ENCODE data around the gene PSMB8. TPM values are rescaled to one million over a fixed set of nuclear protein-coding genes. Genes with fewer than 3 reads are reported as not detected.
A peak's percentile ranks its signal among the peaks of the same experiment; 100 is the strongest.

The PSMB8 gene
- total RNA-seq, 2 donors from 2014 or later: 9.9 to 24.1 TPM

DNA sequence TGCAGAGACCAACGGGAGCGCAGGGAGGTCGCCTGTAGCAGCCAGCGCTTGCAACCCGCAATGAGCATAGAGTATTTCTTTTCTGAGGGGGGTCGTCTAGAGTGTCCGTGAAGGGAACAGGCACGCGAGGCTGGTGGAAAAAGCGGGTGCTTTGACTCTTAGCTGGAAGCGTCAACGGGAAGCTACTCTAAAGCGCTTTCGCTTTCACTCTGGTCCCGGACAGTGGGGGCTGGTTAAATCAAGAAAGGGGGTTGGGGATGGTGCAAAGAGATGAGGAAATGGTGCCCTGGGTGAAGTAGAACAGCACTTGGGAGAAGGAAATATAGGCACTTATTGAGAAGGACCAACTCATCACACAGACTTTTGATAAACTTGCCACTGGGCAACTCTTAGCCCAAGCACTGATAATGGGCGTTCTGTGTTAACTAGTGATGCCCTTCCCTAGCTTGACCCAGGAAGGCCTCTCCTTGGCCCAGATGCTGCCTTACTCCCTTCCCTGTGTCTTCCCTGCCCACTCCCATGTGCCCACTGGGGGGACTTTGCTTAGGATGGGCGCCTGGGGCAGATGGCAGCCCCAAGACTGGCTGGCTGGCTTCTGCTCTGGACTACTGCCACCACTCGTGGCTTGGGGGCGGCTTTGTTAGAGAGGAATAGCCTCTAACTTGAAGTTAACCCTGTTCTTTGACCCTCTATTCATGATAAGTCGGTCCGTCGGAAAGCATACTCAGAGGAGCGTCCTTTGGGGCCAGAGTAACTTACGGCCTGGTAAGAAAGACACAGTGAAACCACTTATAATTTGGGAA lies 10.7 kb upstream of the PSMB8 start:
- DNase-seq (peak; percentile 29 to 59 (median 36)), ATAC-seq (no peak)
- no peak for TF ChIP-seq POLR2A (IDR thresholded peaks at IDR 0.05)
- TF ChIP-seq, protein P1, sequence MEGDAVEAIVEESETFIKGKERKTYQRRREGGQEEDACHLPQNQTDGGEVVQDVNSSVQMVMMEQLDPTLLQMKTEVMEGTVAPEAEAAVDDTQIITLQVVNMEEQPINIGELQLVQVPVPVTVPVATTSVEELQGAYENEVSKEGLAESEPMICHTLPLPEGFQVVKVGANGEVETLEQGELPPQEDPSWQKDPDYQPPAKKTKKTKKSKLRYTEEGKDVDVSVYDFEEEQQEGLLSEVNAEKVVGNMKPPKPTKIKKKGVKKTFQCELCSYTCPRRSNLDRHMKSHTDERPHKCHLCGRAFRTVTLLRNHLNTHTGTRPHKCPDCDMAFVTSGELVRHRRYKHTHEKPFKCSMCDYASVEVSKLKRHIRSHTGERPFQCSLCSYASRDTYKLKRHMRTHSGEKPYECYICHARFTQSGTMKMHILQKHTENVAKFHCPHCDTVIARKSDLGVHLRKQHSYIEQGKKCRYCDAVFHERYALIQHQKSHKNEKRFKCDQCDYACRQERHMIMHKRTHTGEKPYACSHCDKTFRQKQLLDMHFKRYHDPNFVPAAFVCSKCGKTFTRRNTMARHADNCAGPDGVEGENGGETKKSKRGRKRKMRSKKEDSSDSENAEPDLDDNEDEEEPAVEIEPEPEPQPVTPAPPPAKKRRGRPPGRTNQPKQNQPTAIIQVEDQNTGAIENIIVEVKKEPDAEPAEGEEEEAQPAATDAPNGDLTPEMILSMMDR (IDR thresholded peaks at IDR 0.05): no peak
- Histone ChIP-seq H3K4me3 (peak overlapping the region; percentile 74 to 81), H3K27me3 (no peaks in the 10 kb centered on the region), H3K4me1 (peaks cover 20% of the 10 kb centered on the region), H3K27ac (peak overlapping the region; percentile 95 to 98 (median 98)), H3K36me3 (replicated peaks in 1 of 2; ENCODE audit: insufficient read depth in 1 of 2, low read depth in 2 of 2) (no peaks in the 10 kb centered on the region), H3K9me3 (no peaks in the 10 kb centered on the region)
- 18 to 19% methylated on average over 24 of the region's 24 CpGs for WGBS, 2 donors
- intact Hi-C loops (cut with DNase I): no loop called here

DNA sequence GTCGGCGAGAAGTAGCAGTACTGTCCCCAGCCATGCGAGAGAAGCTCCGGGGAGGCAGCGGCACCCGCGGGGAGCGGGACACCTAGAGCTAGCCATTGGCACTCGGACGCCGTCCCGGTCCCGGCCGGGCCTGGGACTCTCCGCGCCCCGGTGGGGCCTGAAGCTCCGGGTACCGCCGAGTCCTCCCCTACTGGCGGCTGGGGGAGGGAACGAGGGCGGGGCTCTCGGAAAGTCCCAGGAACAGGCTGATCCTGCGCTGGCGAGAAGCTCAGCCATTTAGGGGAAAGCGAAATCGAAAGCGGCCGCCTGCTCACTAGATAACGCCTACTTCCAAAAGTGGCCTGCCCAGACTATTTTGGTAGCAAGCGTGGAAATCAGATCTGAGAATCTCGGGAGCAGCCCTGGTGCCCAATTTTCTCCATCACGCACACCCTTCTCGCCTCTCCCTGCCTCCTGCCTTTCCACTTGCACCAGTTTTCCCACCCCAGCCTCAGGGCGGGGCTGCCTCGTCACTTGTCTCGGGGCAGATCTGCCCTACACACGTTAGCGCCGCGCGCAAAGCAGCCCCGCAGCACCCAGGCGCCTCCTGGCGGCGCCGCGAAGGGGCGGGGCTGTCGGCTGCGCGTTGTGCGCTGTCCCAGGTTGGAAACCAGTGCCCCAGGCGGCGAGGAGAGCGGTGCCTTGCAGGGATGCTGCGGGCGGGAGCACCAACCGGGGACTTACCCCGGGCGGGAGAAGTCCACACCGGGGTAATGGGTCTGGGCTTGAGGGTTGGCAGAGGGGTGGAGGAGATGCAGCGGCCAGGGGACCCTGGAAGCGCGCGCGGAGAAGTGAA lies 9.9 kb upstream of the PSMB8 start, which contains the start of the genes PSMB9 and TAP1:
Gene PSMB9 (plus strand): TSS at position 652 of the 835 bp plus-strand sequence. CDS start 38 bp downstream, at position 690.
Gene TAP1 (minus strand): TSS at position 164 of the 835 bp plus-strand sequence. CDS start 68 bp downstream, at position 96.
- peak within 1 kb of the TSS; percentile 74 to 81 for H3K4me3 ChIP-seq
- no peaks in the 10 kb centered on the region for H3K9me3 ChIP-seq
- H3K4me1 ChIP-seq: peaks cover 20% of the 10 kb centered on the region
- peak; percentile 73 to 97 (median 91) for TF ChIP-seq POLR2A (IDR thresholded peaks at IDR 0.05)
- TF ChIP-seq, protein P1 (IDR thresholded peaks at IDR 0.05): peak; percentile 79 to 99 (median 96)
- H3K27me3 ChIP-seq: no peaks in the 10 kb centered on the region
- H3K36me3 ChIP-seq (replicated peaks in 1 of 2; ENCODE audit: insufficient read depth in 1 of 2, low read depth in 2 of 2): no peaks in the 10 kb centered on the region
- WGBS, 2 donors: 0% methylated on average over 41 to 65 of the region's 68 CpGs
- peak within 1 kb of the TSS; percentile 95 to 98 (median 98) for H3K27ac ChIP-seq
- ATAC-seq: peak; percentile 91
- intact Hi-C loops (cut with DNase I): no loop called here
- DNase-seq: peak; percentile 93 to 97 (median 95)

DNA sequence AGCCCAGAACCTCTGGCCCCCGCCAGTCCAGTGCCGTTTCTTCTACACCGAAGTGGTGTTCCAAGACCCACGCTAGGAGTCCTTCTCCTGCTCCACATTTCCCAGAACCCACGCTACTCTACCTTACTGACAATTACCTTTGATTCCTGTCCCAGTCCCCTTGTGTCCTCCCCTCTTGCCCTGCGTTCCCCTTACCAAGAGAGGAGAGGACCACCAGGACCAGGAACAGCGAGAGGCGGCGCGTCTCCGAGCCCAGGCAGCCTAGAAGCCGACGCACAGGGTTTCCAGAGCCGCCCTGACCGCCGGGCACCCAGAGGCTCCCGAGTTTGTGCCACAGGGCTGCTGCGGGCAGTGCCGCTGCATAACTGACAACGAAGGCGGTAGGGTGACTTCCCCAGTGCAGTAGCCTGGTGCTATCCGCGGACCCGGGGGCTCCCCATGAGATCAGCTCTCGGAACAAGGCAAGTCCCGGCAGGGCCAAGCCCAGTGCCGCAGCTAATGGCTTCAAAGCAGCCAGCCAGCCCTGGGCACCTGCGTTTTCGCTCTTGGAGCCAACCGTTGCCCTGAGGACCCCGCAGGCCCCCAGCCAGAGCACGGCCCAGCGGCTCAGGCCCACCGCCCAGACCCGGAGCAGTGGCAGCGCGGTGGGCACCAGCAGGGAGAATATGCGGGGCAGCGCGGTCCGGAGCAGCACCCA lies 9.1 kb upstream of the PSMB8 start:
- peak; percentile 29 for ATAC-seq
- DNase-seq: peak; percentile 59 to 69 (median 64)
- TF ChIP-seq POLR2A (IDR thresholded peaks at IDR 0.05): no peak
- TF ChIP-seq, protein P1 (IDR thresholded peaks at IDR 0.05): no peak
- H3K9me3 ChIP-seq: no peaks in the 10 kb centered on the region
- intact Hi-C loops (cut with DNase I): no loop called here
- peak overlapping the region; percentile 74 to 81 for H3K4me3 ChIP-seq
- H3K36me3 ChIP-seq (replicated peaks in 1 of 2; ENCODE audit: insufficient read depth in 1 of 2, low read depth in 2 of 2): peaks cover 0 to 4% of the 10 kb centered on the region in 2 donors
- H3K27me3 ChIP-seq: no peaks in the 10 kb centered on the region
- peak overlapping the region; percentile 95 to 98 (median 98) for H3K27ac ChIP-seq
- H3K4me1 ChIP-seq: peaks cover 20% of the 10 kb centered on the region
- 0% methylated on average over 17 to 40 of the region's 41 CpGs for WGBS, 2 donors

DNA sequence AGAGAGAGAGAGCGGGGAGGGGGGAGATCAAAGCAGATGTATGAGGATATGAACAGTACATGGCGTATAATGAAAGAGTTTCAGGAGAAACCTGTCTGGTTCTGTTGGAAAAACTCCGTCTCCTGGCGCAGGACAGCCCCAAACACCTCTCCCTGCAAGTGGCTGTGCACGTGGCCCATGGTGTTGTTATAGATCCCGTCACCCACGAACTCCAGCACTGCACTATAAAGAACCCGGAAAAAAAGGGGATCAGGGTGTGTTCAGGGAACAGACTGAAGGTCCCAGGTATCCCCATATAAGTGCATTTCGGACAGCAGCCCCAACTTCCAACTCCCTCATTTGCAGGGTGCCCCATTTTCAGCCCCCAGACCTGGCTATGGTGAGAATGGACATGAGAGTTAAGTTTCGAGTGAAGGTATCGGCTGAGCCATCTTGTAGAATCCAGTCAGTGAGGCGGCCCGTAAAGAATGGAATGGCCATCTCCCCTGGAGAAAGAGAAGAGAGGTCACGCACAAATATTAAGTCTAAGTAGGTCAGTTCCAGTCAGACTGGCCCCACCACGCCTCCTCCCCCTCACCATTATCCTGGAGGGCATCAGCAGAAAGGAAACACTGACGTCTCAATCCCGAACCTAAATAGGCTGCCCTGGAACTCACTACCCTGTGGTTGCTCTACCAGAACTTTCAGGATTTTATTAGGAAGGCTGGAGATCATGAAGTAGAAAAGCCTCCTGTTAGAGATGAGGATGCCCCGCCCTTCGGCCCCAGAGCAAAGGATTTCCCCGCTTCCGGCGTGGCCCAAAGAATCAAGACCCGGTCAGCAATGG lies 8.4 kb upstream of the PSMB8 start:
- intact Hi-C loops (cut with DNase I): no loop called here
- H3K4me1 ChIP-seq: peaks cover 20% of the 10 kb centered on the region

More for the DNA sequence above, 8.4 kb upstream of the PSMB8 start:
- Histone ChIP-seq H3K27ac (peak overlapping the region; percentile 95 to 98 (median 98)), H3K4me3 (peak overlapping the region in 1 of 2 donors; percentile 74), H3K27me3 (no peaks in the 10 kb centered on the region), H3K36me3 (replicated peaks in 1 of 2; ENCODE audit: insufficient read depth in 1 of 2, low read depth in 2 of 2) (peaks cover 0 to 8% of the 10 kb centered on the region in 2 donors), H3K9me3 (no peaks in the 10 kb centered on the region)
- WGBS, 2 donors: 42 to 57% methylated on average over 17 to 23 of the region's 23 CpGs
- ATAC-seq (no peak), DNase-seq (peak in 2 of 4 donors; percentile 25 to 38)
- TF ChIP-seq, protein P1 (IDR thresholded peaks at IDR 0.05): no peak
- no peak for TF ChIP-seq POLR2A (IDR thresholded peaks at IDR 0.05)
